Fibroblast of skin of right biceps (primary cell): Measurements from ENCODE around the gene C8A.

Experiments used
- DNase-seq: peaks from one replicate; pipeline ENCODE4 v3.0.0-alpha.2; 2013

C8A gene

GRCh38 chr1:56897150-56898004 is 42.8 kb downstream of the C8A start:
- DNase-seq: no peak

GRCh38 chr1:56898005-56898373 is 43.4 kb downstream of the C8A start:
- no peak for DNase-seq

- DNase-seq: no peak
These were observed 44.3 kb downstream of the C8A start for GRCh38 chr1:56898879-56899278.

- DNase-seq: no peak
These were observed 47.1 kb downstream of the C8A start for GRCh38 chr1:56901716-56902115.

GRCh38 chr1:56903778-56904177 is 49.2 kb downstream of the C8A start:
- DNase-seq: no peak

- DNase-seq: peak; percentile 78
These were observed 50.2 kb downstream of the C8A start for GRCh38 chr1:56904663-56905397.

- DNase-seq: no peak
These were observed 51.1 kb downstream of the C8A start for GRCh38 chr1:56905667-56906066.

GRCh38 chr1:56908619-56909221 is 54.1 kb downstream of the C8A start:
- peak; percentile 86 for DNase-seq

GRCh38 chr1:56910441-56910985 is 55.9 kb downstream of the C8A start:
- peak; percentile 11 for DNase-seq

- DNase-seq: peak; percentile 93
These were observed 56.7 kb downstream of the C8A start for GRCh38 chr1:56911098-56911938.

- DNase-seq: no peak
These were observed 57.7 kb downstream of the C8A start for GRCh38 chr1:56912325-56912724.

- no peak for DNase-seq
These were observed 61.4 kb downstream of the C8A start for GRCh38 chr1:56915960-56916359.

- no peak for DNase-seq
These were observed 62.0 kb downstream of the C8A start for GRCh38 chr1:56916630-56917029.

GRCh38 chr1:56917356-56917755 is 62.8 kb downstream of the C8A start:
- DNase-seq: no peak

GRCh38 chr1:56920591-56921001 is 66.0 kb downstream of the C8A start:
- DNase-seq: peak; percentile 61

GRCh38 chr1:56921479-56921878 is 66.9 kb downstream of the C8A start:
- DNase-seq: peak; percentile 42

- DNase-seq: no peak
These were observed 67.5 kb downstream of the C8A start for GRCh38 chr1:56922070-56922469.

GRCh38 chr1:56922507-56922906 is 67.9 kb downstream of the C8A start:
- no peak for DNase-seq

- no peak for DNase-seq
These were observed 68.6 kb downstream of the C8A start for GRCh38 chr1:56923201-56923600.

GRCh38 chr1:56924116-56924515 is 69.5 kb downstream of the C8A start:
- DNase-seq: no peak

- DNase-seq: no peak
These were observed 70.6 kb downstream of the C8A start for GRCh38 chr1:56925193-56925592.

GRCh38 chr1:56927171-56927570 is 72.6 kb downstream of the C8A start:
- no peak for DNase-seq

- DNase-seq: no peak
These were observed 73.4 kb downstream of the C8A start for GRCh38 chr1:56927986-56928385.
